CD4-positive, alpha-beta T cell treated with Interleukin-2 at 100 ng/mL for 4 hours (primary cell): ENCODE results near the gene CSPG4.
"Not testable (repeated sequence)": the region's sequence is repeated elsewhere in the genome, so short reads cannot be mapped to it uniquely, and the experiment has no call there.

ENCODE experiments used
- DNase-seq: peaks from one replicate; pipeline ENCODE4 v3.0.0-alpha.2; 2020; ENCODE audit warnings: low spot score

Gene CSPG4, protein sequence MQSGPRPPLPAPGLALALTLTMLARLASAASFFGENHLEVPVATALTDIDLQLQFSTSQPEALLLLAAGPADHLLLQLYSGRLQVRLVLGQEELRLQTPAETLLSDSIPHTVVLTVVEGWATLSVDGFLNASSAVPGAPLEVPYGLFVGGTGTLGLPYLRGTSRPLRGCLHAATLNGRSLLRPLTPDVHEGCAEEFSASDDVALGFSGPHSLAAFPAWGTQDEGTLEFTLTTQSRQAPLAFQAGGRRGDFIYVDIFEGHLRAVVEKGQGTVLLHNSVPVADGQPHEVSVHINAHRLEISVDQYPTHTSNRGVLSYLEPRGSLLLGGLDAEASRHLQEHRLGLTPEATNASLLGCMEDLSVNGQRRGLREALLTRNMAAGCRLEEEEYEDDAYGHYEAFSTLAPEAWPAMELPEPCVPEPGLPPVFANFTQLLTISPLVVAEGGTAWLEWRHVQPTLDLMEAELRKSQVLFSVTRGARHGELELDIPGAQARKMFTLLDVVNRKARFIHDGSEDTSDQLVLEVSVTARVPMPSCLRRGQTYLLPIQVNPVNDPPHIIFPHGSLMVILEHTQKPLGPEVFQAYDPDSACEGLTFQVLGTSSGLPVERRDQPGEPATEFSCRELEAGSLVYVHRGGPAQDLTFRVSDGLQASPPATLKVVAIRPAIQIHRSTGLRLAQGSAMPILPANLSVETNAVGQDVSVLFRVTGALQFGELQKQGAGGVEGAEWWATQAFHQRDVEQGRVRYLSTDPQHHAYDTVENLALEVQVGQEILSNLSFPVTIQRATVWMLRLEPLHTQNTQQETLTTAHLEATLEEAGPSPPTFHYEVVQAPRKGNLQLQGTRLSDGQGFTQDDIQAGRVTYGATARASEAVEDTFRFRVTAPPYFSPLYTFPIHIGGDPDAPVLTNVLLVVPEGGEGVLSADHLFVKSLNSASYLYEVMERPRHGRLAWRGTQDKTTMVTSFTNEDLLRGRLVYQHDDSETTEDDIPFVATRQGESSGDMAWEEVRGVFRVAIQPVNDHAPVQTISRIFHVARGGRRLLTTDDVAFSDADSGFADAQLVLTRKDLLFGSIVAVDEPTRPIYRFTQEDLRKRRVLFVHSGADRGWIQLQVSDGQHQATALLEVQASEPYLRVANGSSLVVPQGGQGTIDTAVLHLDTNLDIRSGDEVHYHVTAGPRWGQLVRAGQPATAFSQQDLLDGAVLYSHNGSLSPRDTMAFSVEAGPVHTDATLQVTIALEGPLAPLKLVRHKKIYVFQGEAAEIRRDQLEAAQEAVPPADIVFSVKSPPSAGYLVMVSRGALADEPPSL (N-terminal part only)

DNA sequence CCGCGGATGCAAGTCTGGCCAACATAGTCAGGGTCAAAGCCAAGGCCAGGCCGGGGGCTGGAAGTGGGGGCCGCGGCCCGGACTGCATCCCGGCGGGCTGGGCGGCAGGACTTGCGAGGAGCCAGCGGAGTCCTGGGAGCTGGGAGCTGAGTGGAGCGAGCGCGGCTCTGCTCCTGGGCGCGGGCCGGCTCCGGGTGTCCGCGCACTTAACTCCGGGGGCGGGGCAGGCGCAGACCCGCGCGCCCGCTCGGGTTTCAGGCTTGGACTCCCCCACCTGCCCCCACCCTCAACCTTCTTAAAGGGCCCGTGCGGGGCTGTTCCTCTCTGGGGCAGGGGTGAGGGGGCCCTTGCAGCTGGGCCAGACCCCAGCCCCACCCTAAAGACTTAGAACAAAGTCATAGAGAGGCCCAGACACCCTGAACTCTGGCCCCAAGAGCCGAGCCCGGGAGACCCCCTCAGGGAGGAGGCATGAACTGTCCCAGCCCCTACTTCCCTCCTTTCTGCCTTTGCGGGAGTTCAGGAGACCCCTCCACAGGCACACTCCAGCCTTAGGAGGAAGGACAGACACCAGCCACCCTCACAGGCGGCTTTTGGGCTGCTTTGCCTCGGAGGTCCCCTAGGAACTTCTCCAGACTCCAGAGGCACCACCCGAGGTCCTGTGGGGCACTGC lies at the start of gene CSPG4:
TSS of gene CSPG4 (minus strand) at position 181 of the 670 bp plus-strand sequence. CDS start at position 88, 93 bp downstream.
- no peak for DNase-seq

DNA sequence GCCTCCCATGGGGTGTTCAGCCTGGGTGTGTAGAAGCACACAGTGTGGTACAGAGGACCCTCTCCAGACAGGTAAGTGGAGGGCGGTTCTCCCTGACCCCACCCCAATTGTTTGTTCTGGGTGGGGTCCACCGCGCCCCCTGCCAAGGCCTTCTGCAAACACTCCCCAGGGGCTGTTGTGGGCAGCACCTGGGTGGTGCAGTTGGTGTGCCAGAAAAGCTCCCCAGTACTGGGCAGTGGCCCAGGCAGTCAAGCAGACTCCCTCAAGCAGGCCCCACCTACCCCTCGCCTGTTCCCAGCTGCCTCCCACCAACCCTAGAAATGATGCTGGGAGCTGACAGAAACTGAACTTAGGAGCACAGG lies 49.7 kb upstream of the CSPG4 start:
- not testable (repeated sequence) for DNase-seq

DNA sequence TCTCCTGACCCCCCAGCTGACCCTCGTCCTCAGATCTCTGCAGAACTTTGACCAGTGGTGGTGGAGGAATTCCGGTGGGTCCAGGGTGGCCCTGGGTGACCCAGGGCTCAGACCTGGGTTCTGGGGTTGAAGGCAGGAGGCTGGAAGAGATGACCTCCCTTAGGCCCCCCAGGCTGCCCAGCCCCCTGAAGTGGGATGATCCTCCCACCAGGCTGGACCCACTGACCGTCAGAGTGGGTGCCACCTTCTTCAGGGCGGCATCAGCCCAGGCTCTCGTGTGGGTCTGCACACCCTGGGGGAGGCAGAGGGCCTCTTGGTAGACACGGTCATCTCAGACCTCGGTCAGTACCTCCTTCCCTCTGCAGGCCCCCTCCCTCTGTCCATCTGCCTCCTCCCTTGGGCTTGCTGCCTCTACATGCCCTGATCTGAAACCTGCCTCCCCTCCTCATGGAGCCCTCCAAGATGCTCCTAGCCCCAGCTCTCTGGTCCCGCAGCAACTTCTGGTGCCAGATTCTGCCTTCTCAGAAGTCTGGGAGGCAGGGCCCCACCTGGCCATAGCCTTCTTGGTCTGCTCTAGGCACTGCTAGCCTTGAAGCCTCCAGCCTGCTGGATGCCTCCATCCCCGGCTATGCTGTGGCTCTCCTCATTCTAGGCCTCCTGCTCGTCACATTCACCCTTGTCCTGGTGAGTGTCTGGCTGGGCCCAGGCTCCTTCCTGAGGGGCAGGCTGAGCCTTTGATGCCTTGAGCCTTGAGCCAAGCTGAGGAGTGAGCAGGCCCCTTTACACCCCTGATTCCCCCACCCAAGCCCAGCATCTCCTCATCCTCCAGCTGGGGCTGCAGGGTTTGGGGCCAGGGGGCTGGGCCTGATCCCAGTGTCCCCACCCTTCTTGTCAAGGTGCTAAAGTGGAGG lies 49.1 kb upstream of the CSPG4 start:
- DNase-seq = no peak

DNA sequence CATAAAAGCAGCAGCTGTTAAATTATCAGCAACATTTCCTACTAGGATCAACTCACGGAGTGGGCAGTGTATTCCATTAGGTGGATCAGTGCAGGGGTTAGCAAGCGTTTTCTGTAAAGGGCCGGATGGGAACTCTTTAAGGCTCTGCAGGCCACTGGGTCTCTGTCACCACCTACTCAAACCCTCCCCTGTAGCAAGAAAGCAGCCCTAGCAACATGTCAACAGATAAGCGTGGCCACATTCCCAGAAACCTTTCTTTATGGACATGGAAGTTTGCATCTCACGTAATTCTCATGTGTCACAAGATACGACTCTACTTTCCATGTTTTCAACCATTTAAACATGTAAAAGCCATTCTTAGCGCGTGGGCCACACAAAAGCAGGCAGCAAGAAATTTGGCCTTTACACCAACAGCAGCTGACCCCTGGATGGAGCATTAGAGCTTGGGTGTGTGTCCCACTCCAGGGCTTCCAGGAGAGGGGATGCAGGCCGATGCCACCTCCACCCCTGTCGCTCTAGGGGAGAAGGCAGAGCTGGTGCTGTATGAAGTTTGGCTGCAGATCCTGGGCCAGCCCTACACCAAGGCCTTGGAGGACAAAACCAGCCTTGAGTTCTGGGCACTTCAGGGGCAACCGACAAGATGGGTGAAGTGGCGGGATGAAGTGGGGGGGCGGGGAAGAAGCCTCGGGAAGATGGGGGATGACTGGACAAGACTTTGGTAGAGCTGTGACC lies 48.2 kb upstream of the CSPG4 start:
- no peak for DNase-seq

DNA sequence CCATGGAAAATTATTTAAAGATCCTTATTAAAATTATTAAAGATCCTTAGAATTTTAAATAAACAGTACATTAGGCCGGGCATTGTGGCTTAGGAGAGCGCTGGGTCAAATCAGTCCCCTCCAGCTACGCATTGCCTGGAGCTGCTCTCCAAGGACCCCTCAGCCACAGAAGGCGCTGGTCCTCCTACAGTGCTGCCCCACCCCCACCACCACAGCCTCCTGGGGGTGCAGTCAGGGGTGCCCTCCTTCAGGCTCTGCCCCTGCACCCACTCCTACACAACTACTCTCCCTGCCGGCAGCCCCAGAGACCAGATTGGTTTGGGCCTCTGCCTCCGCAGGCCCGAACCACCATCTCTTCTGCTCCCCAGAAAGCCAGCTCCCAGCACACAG lies 47.5 kb upstream of the CSPG4 start:
- DNase-seq = not testable (repeated sequence)

DNA sequence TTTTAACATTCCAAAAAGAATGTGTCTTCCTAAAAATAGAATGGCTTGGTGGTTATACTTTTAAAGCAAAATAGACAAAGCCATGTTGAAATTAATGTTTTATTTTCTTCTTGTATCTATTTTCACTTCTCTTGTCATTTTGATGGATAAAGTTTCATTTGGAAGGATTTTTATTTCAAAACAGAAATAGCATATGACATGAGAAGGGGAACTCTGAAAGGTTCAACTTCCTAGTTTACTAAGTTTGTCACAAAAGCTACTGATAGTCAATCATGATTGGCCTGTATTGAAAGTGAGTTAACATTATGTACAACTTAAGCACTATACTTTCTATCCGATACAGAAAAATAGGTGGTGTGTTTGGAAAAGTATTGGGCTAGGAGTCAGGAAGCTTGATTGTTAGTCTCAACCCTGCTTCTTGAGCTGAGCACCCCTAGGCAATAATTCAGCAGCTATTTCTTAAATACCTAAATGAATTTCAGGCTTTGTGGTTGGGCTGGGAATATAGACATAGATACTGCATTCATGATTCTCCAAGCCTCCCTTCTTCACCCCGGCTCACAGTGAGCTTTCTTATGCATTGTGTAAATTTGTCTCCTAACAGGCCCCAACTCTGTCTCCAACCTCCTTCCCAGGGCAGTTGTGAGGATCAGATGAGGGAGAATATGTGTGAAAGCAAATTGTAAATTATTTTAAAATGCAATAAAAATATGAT lies 46.9 kb upstream of the CSPG4 start:
- no peak for DNase-seq

DNA sequence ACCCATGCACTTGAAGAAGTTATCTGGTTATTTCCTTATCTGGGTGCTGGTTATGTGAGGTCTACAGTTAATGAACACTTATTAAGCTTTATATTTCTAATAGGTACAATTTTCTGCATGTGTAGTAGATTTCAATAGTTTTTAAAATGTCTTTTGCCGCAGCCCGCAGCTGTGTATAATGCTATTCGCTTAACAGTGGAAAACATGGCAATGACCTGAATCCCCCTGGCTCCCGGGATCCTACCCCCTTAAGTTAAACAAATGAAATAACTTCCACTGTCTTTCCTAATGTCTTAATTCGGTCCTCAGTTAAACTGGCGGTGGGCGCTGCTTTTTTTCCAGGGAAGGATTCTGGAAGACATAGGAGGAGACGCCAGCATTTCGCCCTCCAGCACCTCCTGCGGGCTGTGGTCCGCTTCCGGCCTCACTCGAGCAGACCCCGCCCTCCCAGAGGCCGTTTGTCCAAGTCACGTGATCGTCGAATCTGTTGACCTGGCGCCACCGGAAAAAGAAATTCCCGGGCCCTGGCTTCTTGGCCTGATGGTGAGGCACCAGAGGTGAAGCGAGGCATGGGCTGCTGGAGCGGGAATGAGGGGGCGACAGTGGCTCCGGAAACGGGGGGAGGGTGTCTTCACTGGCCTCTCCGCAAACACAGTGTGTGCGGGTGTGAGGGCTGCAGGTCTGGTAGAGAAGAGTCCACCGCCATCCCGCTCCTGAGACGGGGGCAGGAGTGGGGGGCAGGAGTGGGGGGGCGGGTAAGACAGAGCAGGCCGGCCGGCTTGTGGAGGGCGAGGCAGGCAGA lies 45.6 kb upstream of the CSPG4 start:
- peak; percentile 51 for DNase-seq

DNA sequence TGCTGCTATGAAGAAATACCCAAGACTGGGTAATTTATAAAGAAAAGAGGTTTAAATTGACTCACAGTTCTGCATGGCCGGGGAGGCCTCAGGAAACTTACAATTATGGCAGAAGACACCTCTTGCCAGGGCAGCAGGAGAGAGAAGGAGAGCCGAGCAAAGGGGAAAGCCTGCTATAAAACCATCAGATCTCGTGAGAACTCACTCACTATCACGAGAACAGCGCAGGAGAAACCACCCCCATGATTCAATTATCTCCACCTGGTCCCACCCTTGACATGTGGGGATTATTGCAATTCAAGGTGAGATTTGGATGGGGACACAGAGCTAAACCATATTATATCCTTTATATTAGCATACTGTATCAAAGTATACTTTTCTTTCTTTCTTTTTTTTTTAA lies 42.2 kb upstream of the CSPG4 start:
- not testable (repeated sequence) for DNase-seq

DNA sequence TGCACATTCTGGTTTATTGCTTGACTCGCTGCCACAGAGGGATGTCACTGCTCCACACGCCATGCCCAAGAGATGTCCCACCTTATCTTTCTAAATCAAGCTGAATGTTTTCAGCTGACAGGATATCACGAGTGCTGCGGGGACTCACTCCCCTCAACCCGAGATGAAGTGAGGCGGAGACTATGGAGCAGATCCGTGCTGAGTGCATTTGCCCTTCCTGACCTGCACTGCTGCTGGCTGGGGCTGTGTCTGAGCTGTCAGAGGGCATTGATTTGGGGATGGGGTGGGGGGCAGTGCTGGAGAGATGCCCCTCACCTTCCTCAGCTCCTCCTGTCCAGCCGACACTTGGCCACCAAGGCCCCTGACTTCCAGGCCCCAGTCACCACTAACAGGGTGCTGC lies 40.5 kb upstream of the CSPG4 start:
- DNase-seq = no peak

DNA sequence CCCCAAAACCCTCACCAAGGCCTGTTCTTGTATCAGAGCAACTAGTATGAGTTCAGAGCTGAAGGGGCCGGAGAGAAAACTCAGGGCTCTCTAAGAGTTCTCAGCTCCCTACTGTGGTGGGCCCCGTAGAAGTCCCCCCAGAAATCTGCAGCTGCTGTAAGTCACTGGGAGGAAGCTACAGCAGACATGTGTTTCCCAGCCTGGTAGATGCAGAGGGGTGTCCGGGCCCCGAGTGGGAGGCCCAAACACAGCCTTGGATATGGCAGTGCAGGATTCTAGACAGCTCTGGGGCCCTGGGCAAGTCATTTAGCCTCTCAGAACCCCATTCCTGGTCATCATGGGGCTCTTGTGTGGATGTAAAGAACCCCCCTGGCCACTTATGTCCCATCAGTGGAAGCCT lies 39.2 kb upstream of the CSPG4 start:
- no peak for DNase-seq

DNA sequence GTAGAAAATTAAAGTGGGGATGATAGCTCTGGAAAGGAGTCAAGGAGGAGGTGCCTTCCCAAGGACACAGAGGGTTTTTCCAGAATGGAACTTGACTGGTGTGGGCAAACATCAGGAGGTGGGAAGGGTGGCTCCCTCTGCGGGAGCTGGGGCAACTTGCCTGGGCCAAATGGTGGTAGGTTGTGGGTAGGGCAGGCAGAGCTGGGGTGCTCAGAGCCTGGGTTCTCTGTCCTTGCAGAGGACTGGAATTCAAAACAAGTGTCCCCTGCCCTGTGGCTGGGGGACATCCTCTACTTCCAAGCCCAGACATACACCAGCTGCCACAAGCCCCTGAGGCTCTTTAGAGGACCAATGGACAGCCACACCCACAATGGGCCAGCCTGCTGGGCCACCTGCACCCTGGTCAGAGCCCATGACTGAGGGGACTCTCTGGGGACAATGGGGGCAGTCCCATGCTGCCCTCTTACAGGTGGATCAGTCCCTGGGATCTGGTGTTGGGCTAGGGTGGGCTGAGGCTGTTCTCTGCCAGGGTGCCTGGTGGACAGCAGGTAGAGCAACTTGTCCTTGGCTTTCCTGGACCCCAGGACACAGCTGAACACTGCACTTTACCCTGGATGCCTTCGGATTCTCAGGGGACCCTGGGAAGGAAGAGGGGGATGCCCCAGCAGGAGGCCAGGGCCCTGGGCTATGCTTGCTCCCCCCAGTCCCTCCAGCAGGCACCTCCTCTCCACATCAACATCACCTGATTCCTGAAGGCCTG lies 38.6 kb upstream of the CSPG4 start:
- no peak for DNase-seq

DNA sequence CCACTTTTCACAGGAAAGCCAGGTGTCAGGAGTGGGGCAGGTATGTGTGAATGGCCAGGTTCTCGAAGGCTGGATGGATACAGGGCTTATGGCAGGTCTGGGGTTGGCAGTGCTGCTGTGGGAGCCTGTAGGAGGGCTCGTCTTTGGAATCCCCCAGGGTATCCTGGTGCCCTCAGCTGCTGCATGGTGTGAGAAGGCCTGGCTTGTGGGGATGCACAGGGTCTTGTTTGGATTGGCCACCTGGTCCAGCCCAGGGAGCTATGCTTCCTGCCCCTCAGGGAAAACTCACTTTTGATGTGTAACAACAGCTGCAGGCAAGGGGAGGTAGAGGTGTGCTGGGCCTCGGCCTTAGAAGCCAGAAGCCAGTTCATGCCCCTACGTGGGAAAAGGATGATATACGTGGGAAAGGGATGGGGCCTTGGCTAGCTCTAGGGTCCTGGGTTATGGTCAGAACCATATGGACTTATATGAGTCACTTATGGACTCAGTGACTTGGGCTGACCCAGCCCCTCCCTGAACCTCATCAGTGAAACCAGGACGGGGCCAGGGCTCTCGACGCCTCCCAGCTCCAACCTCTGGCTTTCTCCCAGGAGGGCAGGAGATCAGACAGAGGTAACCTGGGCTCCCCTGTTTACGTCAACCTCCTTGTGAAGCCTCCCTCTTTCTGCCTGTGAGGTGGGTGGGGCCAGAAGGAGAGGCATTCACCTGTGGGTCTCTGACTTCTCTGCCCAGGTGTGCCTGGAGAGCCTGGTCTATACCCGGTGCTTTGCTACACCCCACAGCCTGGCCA lies 37.8 kb upstream of the CSPG4 start:
- no peak for DNase-seq

DNA sequence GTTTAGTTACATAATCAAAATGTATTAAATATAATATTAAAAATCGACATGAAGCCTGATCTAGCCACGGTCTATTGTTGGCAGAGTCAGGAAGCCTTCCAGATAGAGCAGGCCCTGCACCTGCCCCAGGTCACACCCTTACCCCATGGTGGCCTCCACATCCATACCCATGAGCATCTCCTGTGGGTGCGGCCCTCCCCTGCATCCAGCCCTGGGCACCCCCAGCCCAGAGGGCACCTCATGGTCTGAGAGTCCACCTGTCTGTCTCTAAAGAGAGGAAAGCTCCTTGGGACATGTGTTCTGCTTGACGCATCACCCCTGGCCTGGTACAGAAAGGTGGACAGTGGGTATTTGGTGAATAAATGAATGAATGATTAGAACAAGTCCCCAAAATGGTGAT lies 37.2 kb upstream of the CSPG4 start:
- DNase-seq = no peak

DNA sequence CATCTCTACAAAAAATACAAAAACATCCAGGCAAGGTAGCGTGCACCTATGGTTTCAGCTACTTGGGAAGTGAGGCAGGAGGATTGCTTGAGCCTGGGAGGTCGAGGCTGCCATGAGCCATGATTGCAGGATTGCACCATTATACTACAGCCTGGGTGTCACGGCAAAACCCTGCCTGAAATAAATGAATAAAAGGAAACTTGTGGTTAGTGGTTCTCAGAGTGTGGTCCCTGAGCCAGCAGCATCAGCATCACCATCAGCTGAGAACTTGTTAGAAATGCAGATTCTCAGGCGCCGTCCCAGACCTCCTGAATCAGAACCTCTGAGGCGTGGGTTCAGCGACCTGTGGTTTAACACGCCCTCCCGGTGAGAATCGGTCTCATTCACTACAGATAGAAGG lies 36.2 kb upstream of the CSPG4 start:
- DNase-seq = peak; percentile 57

DNA sequence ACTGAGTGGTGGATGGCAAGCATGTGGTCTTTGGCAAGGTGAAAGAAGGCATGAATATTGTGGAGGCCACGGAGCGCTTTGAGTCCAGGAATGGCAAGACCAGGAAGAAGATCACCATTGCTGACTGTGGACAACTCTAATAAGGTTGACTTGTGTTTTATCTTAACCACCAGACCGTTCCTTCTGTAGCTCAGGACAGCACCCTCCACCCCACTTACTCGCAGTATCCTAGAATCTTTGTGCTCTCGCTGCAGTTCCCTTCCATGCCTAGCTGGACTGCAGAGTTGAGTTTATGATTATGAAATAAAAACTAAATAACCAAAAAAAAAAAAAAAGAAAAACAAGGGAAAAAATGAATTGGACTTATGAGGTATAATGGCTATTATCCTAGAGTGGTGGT lies 34.5 kb upstream of the CSPG4 start:
- not testable (repeated sequence) for DNase-seq

DNA sequence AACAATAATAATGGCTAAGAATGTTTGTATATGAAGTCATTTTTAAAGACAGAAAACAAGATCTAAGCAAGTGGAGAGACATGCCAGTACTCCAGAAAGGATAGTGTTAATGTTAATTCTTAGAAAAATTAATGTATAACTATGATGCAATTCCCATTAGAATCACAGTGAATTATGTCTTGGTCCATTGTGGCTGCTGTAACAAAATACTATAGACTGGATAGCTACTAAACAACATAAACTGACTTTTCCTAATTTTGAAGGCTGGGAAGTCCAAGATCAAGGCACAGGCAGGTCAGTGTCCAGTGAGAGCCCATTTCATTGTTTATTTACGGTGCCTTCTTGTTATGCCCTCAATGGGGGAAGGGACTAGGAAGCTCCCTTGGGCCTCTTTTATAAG lies 32.7 kb upstream of the CSPG4 start:
- DNase-seq = no peak

DNA sequence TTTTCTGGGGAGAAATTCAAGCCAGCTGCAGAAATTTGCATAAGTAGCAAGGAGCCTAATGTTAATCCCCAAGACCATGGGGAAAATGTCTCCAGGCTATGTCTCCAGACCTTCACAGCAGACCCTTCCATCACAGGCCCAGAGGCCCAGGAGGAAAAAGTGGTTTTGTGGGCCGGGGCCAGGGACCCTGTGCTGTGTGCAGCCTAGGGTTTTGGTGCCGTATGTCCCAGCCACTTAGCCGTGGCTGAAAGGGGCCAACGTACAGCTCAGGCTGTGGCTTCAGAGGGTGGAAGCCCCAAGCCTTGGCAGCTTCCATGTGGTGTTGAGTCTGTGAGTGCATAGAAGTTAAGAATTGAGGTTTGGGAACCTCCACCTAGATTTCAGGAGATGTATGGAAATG lies 29.7 kb upstream of the CSPG4 start:
- not testable (repeated sequence) for DNase-seq
